Large intestine (tissue), 3 donors: ENCODE measurements around the gene TMEM243. TPM values are rescaled to one million over a fixed set of nuclear protein-coding genes. Genes with fewer than 3 reads are reported as not detected.

Source experiments
- DNase-seq, 2 donors: peaks; one replicate each; pipeline versions ENCODE4 v3.0.0 to v3.0.0-alpha.2; 2013
- H3K27ac ChIP-seq: one replicate; pipeline ENCODE4 v1.5.1; 2013; ENCODE audit warnings: low read length
- H3K27me3 ChIP-seq: 2 replicates; pipeline ENCODE4 v1.6.1; 2013; ENCODE audit warnings: low read length; ENCODE audit not compliant: control insufficient read depth, insufficient read depth
- H3K36me3 ChIP-seq: 2 replicates; pipeline ENCODE4 v1.6.1; 2013; ENCODE audit warnings: low read length; ENCODE audit not compliant: control insufficient read depth, insufficient read depth
- H3K4me1 ChIP-seq: one replicate; pipeline ENCODE4 v1.6.1; 2013; ENCODE audit warnings: low read length; ENCODE audit not compliant: control insufficient read depth, insufficient read depth
- H3K4me3 ChIP-seq: one replicate; pipeline ENCODE4 v1.5.1; 2013; ENCODE audit warnings: low read length
- H3K9me3 ChIP-seq: one replicate; pipeline ENCODE4 v1.6.1; 2013; ENCODE audit warnings: mild to moderate bottlenecking, low read depth, low read length, moderate library complexity; ENCODE audit not compliant: control insufficient read depth
- WGBS: methylation state at CpG from one replicate; pipeline ENCODE4 v1.1.5; 2013; ENCODE audit warnings: low lambda C conversion rate; ENCODE audit not compliant: insufficient coverage; 5-methylcytosine and 5-hydroxymethylcytosine counted together
- polyA plus RNA-seq: library from polyadenylated mRNA; unstranded; fragments of 120-200 nt; gene quantifications from one replicate; pipeline ENCODE4 v1.2.1, GENCODE V29; 2013

Gene TMEM243
- polyA plus RNA-seq, 1 donor = 54.9 TPM

DNA sequence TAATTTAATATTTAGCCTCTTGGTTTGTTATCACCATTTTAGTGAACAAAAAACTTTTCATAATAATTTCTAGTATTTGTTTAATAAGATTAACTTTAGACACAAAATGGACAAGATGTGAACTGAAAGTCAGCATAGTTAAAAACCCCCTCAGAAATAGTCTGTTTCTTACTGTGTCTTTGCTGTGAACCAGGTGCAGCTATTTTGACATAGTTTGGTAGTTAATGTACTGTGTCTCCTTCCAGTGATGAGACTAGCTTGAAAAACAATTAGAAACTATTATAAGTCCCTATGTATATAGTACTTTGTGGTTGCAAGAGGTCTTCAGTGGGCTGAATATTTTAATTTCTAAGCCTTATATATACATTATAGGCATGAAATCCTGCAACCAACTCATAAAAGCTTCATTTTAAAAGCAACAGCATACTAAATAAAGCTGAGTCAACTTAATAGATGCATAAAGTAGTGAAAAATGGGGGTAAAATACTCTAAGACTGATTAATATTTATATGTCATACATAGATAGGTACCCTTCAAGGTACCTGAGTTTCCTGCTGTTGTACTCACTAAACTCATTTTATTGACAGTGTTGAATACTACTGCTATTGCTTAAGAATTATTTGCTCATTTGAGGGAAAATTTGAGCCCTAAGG lies 48.1 kb downstream of the TMEM243 start:
- H3K27ac ChIP-seq = no peak overlapping the region
- H3K4me3 ChIP-seq = no peak overlapping the region
- no peaks in the 10 kb centered on the region for H3K27me3 ChIP-seq
- DNase-seq = no peak
- no peaks in the 10 kb centered on the region for H3K9me3 ChIP-seq
- peaks cover 11% of the 10 kb centered on the region for H3K4me1 ChIP-seq
- peaks cover 65% of the 10 kb centered on the region for H3K36me3 ChIP-seq

DNA sequence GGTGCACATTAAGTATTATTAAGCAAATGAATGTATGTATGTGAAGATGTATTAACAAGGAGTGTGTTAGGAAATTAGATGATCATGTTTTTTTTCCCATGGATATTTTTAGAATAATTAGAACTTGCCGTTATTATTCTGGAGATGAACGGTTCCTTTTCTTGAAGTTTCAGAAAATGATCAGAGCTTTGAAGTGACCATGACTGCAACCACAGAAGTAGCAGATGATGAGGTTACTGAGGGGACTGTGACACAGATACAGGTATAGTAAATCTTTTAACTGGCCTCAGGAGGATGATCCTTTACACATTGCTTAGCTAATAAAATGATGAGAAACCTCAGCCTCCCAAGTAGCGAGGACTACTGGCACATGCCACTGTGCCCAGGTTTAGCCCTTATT lies 48.7 kb downstream of the TMEM243 start:
- WGBS = 100% methylated on average over 2 of the region's 3 CpGs
- DNase-seq = no peak
- Histone ChIP-seq H3K27ac (no peak overlapping the region), H3K4me3 (no peak overlapping the region), H3K4me1 (peaks cover 11% of the 10 kb centered on the region), H3K27me3 (no peaks in the 10 kb centered on the region), H3K36me3 (peaks cover 69% of the 10 kb centered on the region), H3K9me3 (no peaks in the 10 kb centered on the region)

DNA sequence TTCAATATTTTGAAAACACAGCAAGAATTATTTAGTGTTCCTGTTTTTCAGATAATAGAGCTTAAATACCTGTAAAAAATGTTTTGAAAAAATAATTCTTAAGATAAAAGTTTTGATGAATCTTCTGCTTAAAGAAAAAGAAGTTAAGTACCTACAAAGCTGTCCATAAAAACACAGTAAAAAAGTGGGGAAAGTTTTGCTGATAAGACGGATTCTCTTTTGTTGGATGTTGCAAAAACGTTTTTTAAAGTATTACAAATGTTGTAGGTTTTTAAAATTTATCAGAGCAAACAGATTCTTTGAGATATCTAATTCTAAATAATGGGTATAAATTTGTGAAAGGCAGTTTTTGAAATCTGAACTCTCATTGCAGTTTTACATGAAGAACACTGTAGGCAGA lies 55.1 kb downstream of the TMEM243 start:
- no peaks in the 10 kb centered on the region for H3K9me3 ChIP-seq
- no peaks in the 10 kb centered on the region for H3K4me1 ChIP-seq
- no peak for DNase-seq
- 90% methylated on average over 2 of the region's 2 CpGs for WGBS
- H3K4me3 ChIP-seq = no peak overlapping the region
- no peaks in the 10 kb centered on the region for H3K27me3 ChIP-seq
- peaks cover 45% of the 10 kb centered on the region for H3K36me3 ChIP-seq
- no peak overlapping the region for H3K27ac ChIP-seq

DNA sequence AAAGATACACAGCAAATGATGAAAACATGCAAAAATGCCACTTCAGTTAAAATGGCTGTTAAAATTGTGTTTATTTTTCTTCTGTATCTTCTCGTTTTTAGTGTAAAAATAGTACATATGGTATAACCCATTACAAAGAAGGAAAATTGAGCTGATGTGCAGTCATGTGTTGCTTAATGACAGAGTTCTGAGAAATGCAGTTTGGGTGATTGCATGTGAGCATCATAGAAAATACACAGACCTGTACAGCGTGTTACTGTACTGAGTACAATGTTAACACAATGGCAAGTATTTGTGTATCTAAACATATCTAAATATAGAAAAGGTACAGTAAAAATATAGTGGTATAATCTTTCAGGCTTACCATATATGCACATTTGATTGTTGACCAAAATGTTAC lies 60.0 kb downstream of the TMEM243 start:
- WGBS = no CpG with 5 or more reads among the region's 2 CpGs
- DNase-seq = no peak
- Histone ChIP-seq H3K4me1 (peaks cover 13% of the 10 kb centered on the region), H3K27me3 (no peaks in the 10 kb centered on the region), H3K4me3 (no peak overlapping the region), H3K27ac (no peak overlapping the region), H3K9me3 (no peaks in the 10 kb centered on the region), H3K36me3 (peaks cover 11% of the 10 kb centered on the region)

DNA sequence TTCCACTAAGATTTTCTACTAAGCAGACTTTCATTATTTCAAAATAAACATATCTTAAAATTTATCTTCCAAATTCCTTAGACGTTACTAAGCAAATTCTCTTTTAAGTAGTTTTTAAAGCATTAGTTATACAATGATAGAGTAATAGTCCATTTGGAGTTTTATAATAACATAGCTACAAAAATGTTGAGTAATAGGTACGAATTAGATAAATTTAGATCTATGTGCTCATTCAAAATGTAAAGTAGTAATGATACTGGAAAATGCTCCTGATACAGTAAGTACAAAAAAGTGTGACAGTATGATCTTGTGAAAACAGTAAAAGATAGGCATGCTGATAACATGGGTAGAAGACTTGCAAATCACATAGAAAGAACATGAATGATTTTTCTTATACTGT lies 62.8 kb downstream of the TMEM243 start:
- H3K4me1 ChIP-seq = peaks cover 13% of the 10 kb centered on the region
- H3K27ac ChIP-seq = no peak overlapping the region
- WGBS = 76% methylated on average over 2 of the region's 2 CpGs

DNA sequence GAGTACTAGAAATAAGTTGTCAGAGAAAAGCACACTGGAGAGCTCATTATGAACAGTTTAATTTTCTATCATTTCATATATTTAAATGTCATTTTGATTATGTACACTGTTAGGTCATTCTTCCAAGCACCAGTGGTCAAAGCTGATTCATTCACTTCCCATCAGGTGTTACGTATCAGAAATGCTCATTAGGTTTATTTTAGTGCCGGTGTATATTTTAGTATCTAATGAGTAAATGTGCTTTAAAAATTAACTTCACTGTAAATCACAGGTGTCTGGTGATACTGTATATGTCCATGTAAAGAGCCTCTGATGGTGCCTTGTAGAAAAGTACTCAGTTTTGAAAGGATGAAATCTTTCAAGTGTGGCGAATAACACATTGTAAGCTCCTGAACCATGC lies 63.7 kb downstream of the TMEM243 start:
- peaks cover 2% of the 10 kb centered on the region for H3K36me3 ChIP-seq
- DNase-seq = no peak
- no peak overlapping the region for H3K4me3 ChIP-seq
- H3K9me3 ChIP-seq = no peaks in the 10 kb centered on the region
- peaks cover 17% of the 10 kb centered on the region for H3K4me1 ChIP-seq
- no peak overlapping the region for H3K27ac ChIP-seq
- WGBS = 81% methylated on average over 3 of the region's 3 CpGs
- no peaks in the 10 kb centered on the region for H3K27me3 ChIP-seq

More for the DNA sequence above, 62.8 kb downstream of the TMEM243 start:
- H3K9me3 ChIP-seq = no peaks in the 10 kb centered on the region
- DNase-seq = no peak
- H3K4me3 ChIP-seq = no peak overlapping the region
- no peaks in the 10 kb centered on the region for H3K27me3 ChIP-seq
- H3K36me3 ChIP-seq = peaks cover 2% of the 10 kb centered on the region

DNA sequence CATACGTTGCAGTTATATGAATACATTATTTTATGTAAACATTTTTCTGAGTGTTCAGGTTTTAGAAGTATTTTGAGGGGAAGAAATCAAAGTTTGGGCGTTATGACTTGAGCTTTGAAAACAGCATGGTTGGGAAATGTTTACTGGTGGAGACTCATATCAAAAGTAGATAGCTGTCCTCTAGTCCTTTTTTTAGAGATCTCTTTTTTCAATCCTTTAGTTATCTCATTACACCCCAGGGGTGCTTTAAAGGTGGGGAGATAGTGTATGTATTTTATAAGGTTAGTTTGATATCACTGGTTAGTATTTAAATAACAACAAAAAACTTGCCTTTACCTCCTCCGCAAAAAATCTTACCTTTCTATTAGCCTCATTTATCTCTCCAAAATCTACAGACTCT lies 65.0 kb downstream of the TMEM243 start:
- no peaks in the 10 kb centered on the region for H3K27me3 ChIP-seq
- peak overlapping the region; percentile 96 for H3K4me3 ChIP-seq
- H3K9me3 ChIP-seq = no peaks in the 10 kb centered on the region
- no peak overlapping the region for H3K27ac ChIP-seq
- 50% methylated on average over 1 of the region's 3 CpGs for WGBS
- no peaks in the 10 kb centered on the region for H3K36me3 ChIP-seq
- peaks cover 17% of the 10 kb centered on the region for H3K4me1 ChIP-seq
- DNase-seq = no peak

DNA sequence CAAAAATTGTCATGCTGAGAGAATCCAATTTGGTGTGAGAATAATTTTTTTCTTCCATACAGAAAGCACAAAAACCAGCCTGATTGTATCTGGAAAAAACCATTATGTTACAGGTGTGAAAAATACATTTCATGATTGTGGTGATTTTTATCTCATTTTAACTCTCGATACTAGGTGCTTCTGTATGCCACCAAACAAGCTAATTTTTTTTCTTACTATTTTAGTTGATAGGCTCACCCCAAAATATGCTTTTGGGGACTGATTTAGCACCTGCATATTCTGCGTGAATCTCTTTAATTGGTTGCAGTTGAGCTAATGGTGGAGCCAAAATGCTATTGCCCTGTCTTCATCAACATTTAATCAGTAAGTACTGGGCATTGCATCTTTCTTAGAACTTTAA lies 65.4 kb downstream of the TMEM243 start:
- Histone ChIP-seq H3K4me3 (peak overlapping the region; percentile 96), H3K27me3 (no peaks in the 10 kb centered on the region), H3K27ac (peak overlapping the region; percentile 99), H3K9me3 (no peaks in the 10 kb centered on the region), H3K36me3 (no peaks in the 10 kb centered on the region), H3K4me1 (peaks cover 17% of the 10 kb centered on the region)
- DNase-seq = no peak
- 0% methylated on average over 1 of the region's 2 CpGs for WGBS

DNA sequence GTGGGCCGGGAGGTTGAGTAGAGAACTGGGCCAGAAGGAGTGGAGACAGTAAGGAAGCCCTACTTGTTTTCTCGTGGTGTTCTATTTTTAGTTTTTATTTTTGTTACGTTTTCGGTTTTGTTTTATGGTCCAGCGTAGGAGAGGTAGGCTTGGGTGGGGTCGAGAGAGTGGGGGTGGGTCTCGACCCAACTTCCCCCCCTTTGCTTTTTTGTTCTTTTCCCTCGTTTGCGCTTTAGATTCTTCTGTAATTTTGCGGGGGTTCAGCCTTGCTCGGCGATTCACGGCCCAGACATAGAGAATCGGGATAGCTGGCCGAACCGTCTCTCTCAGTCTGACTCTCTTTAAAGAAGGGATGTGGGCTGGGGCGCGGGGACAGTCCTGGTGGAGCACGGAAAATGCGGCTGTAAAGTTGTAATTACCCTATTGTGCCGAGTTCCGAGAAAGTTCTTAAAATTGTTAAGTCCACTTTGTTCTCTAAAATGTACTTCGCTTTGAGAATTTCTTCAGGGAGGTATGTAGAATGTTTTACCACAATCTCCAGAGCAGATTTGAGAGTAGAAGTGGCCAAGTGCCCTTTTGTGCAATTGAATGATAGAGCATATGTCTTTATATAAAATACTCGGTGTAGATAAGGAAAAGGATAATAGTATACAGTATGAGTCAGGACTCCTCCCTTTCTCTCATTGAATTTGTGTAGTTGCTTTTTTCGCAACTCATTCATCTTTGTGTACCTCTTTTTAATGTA lies 66.5 kb downstream of the TMEM243 start:
- H3K4me1 ChIP-seq = peaks cover 17% of the 10 kb centered on the region
- H3K4me3 ChIP-seq = peak overlapping the region; percentile 96
- no peaks in the 10 kb centered on the region for H3K36me3 ChIP-seq
- DNase-seq = peak in 1 of 2 donors; percentile 59
- H3K27ac ChIP-seq = peak overlapping the region; percentile 99
- no peaks in the 10 kb centered on the region for H3K27me3 ChIP-seq
- no peaks in the 10 kb centered on the region for H3K9me3 ChIP-seq
- WGBS = 4% methylated on average over 5 of the region's 25 CpGs

DNA sequence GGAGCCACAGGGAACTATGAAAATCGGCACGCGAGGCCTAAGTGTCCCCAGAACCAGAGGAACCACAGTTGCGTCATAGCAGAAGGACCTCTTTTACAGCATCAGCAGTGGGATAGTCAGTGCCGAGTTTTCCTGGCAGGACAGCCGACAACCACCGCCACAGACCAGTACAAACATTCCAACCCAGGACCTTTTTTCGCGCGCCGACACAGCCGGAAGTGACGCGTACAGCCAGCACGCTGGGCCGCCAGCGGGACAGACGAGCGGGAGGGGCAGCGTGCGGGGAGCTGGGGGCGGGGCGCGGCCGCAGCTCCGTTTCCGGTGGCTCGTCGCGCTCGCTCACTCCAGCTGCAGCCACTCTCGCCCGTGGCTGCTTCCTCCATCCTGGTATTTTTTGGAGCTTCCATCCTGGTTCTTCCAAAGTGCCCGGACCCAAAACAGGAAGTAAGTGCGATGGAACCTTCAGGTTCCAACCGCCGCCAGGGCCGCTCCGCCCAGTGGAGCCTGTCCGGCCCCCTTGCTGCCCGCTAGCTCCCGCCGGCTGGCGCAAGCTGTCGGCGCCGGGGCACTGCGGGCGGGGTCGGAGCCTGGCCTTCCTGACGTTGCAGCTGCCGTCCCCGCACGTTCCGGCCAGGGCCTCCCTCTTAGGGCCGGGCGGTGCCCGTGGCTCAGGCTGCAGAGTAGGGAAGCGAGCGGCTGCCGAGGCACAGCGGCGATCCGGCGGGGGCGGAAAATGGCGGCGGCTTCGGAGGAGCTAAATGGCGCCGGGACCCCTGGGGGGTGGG lies 67.2 kb downstream of the TMEM243 start, which contains the start of gene DMTF1:
Gene DMTF1 (plus strand): TSS at position 342 of the 785 bp plus-strand sequence. CDS start 12,489 bp downstream, outside the sequence.
- Histone ChIP-seq H3K27ac (peak within 1 kb of the TSS; percentile 99), H3K9me3 (no peaks in the 10 kb centered on the region), H3K4me1 (peaks cover 17% of the 10 kb centered on the region), H3K27me3 (no peaks in the 10 kb centered on the region), H3K4me3 (peak within 1 kb of the TSS; percentile 96), H3K36me3 (no peaks in the 10 kb centered on the region)
- WGBS = no CpG with 5 or more reads among the region's 71 CpGs
- DNase-seq = peak; percentile 95 to 98
